Measurements from ENCODE around the gene BMP2K.

BMP2K gene

DNA sequence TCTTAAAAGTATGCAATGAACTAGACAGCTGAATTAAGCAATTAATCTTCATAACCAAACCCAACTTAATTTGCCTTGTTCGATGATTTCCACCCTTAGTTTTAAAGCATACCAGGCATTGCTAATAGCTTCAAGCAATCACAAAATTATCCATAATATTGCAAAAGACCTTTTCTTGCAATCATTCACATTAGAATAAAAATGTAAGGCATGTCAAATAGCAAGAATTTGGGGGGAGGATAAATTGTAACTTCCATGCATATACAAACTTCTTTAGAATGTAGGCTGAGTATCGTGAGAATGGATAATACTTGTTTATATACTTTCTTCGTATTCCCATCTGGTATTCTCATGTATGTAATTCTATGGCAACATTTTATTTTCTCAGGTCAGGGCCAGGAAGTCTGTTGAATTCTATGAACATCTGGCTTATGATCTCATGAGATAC lies 28.7 kb upstream of the BMP2K start:
- ATAC-seq, result no peak
- TF ChIP-seq ISL1 (CRISPR knock-in tag; IDR thresholded peaks at IDR 0.05) (peak; percentile 58), RARB (CRISPR knock-in tag; IDR thresholded peaks at IDR 0.05) (no peak), TCF4 (CRISPR knock-in tag; IDR thresholded peaks at IDR 0.05; ENCODE audit: borderline replicate concordance) (no peak)

DNA sequence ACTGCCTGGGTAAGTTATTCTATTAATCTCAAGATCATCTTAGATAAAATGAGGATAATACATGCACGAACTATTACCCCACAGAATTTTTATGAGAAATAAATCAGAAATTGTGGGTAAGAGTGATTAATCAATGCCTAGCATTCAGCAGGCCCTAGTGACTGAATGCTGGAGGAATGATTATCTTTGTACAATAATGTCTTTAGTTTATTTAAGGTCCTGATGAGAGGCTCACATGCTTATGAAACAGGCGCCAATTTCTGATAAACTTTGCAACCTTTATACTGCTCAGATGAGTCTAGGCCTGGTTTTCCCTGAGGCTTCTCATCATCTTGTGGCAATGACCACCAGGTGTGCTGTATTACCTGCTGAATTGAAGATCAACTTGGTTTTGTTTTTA lies 27.8 kb upstream of the BMP2K start:
- ATAC-seq, result no peak
- TF ChIP-seq ZNF565 (CRISPR knock-in tag; conservative IDR thresholded peaks at IDR 0.05; ENCODE audit: low read depth) (no peak), TOX (CRISPR knock-in tag; IDR thresholded peaks at IDR 0.05; ENCODE audit: borderline replicate concordance) (no peak), ZFP3 (CRISPR knock-in tag; IDR thresholded peaks at IDR 0.05) (no peak), ZFP30 (CRISPR knock-in tag; IDR thresholded peaks at IDR 0.05) (no peak), GLIS3 (CRISPR knock-in tag; IDR thresholded peaks at IDR 0.05) (no peak), OSR1 (CRISPR knock-in tag; IDR thresholded peaks at IDR 0.05) (no peak)

DNA sequence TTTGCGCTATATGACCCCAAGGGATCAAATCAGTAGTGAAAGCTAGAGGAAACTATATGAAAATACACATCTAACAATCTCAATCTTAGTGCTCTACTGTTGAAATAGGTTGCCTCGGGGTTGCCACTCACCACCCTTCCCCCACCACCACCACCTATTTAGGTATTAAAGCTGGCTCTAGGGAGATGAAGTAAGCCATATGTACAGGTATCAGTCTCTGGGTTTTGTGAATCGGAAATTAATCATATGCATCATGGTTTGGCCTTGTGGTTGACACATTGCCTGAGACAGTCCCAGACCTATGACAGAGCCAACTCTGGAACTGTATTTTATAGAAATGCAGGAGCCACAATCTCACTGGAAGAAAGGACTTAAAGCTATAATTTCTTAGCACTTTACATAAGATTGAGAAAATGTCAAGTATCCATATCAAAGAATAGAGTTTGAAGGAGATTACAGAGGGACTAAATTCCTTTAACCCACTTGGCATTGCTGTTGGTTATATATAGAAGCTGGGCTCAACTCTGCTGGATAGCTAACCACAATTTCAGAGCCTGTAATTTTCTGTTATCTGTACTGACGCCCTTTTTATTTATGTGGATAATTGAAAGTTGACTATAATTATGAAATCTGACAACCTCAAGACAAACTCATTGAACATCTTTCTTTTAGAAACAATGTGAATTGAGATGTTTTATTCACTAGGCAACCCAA lies 26.7 kb upstream of the BMP2K start:
- no peak for ATAC-seq
- TF ChIP-seq ZNF70 (CRISPR knock-in tag; IDR thresholded peaks at IDR 0.05) (no peak), ZNF565 (CRISPR knock-in tag; conservative IDR thresholded peaks at IDR 0.05; ENCODE audit: low read depth) (no peak), OSR1 (CRISPR knock-in tag; IDR thresholded peaks at IDR 0.05) (no peak), SNAI2 (CRISPR knock-in tag; IDR thresholded peaks at IDR 0.05) (no peak), ZFP30 (CRISPR knock-in tag; IDR thresholded peaks at IDR 0.05) (no peak), GLIS3 (CRISPR knock-in tag; IDR thresholded peaks at IDR 0.05) (no peak), ZC3H10 (CRISPR knock-in tag; IDR thresholded peaks at IDR 0.05) (no peak), ARNTL (CRISPR knock-in tag; IDR thresholded peaks at IDR 0.05; ENCODE audit: borderline replicate concordance, low read depth) (no peak), BACH2 (CRISPR knock-in tag; IDR thresholded peaks at IDR 0.05; ENCODE audit: borderline replicate concordance) (no peak), TOX (CRISPR knock-in tag; IDR thresholded peaks at IDR 0.05; ENCODE audit: borderline replicate concordance) (no peak), PPARA (CRISPR knock-in tag; IDR thresholded peaks at IDR 0.05; ENCODE audit: borderline replicate concordance) (no peak), ESRRG (CRISPR knock-in tag; IDR thresholded peaks at IDR 0.05) (no peak), TCF4 (CRISPR knock-in tag; IDR thresholded peaks at IDR 0.05; ENCODE audit: borderline replicate concordance) (no peak), CSDC2 (CRISPR knock-in tag; IDR thresholded peaks at IDR 0.05) (no peak)
- TF ChIP-seq, protein P1, sequence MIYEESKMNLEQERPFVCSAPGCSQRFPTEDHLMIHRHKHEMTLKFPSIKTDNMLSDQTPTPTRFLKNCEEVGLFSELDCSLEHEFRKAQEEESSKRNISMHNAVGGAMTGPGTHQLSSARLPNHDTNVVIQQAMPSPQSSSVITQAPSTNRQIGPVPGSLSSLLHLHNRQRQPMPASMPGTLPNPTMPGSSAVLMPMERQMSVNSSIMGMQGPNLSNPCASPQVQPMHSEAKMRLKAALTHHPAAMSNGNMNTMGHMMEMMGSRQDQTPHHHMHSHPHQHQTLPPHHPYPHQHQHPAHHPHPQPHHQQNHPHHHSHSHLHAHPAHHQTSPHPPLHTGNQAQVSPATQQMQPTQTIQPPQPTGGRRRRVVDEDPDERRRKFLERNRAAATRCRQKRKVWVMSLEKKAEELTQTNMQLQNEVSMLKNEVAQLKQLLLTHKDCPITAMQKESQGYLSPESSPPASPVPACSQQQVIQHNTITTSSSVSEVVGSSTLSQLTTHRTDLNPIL (CRISPR knock-in tag; IDR thresholded peaks at IDR 0.05; ENCODE audit: low read depth), result no peak
- TF ChIP-seq, protein P2, sequence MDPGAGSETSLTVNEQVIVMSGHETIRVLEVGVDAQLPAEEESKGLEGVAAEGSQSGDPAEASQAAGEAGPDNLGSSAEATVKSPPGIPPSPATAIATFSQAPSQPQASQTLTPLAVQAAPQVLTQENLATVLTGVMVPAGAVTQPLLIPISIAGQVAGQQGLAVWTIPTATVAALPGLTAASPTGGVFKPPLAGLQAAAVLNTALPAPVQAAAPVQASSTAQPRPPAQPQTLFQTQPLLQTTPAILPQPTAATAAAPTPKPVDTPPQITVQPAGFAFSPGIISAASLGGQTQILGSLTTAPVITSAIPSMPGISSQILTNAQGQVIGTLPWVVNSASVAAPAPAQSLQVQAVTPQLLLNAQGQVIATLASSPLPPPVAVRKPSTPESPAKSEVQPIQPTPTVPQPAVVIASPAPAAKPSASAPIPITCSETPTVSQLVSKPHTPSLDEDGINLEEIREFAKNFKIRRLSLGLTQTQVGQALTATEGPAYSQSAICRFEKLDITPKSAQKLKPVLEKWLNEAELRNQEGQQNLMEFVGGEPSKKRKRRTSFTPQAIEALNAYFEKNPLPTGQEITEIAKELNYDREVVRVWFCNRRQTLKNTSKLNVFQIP (CRISPR knock-in tag; IDR thresholded peaks at IDR 0.05; ENCODE audit: borderline replicate concordance, low read depth), result no peak

DNA sequence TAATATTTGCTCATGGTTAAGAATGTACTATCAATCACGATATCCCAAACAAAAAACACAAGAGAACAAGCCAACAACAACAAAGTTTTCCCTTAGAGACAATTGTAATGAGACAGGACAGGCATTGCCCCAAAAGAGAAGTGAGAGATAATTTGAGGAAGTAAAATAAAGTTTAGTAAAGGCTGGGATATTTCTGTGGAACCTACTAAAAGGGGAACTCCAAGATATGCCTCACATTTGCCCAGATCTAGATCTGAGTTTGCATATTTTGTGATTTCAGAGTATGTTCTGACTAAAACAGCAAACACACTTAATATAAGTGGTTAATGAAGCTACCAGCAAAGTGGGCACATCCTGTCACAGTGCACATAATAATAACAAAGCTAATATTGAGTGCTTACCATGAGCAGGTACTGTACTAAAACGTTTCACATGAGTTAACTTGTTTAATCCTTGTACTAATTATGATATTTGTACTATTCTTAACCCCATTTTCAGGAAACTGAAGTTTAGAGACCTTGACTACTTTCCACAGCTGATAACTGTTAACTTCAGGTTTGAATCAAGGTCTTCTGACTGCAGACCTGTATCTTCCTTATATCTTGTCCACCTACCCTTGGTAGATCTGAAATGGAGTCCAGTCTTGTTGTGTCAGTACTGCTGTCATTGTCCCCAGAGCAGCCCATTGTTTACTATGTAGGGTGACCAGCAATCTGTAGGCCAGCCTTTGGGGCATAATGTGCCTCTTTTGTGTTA lies 26.0 kb upstream of the BMP2K start:
- no peak for ATAC-seq
- TF ChIP-seq ARNTL (CRISPR knock-in tag; IDR thresholded peaks at IDR 0.05; ENCODE audit: borderline replicate concordance, low read depth) (no peak), CSDC2 (CRISPR knock-in tag; IDR thresholded peaks at IDR 0.05) (no peak), BACH2 (CRISPR knock-in tag; IDR thresholded peaks at IDR 0.05; ENCODE audit: borderline replicate concordance) (no peak), ISL1 (CRISPR knock-in tag; IDR thresholded peaks at IDR 0.05) (no peak), ZFP30 (CRISPR knock-in tag; IDR thresholded peaks at IDR 0.05) (no peak), ZNF70 (CRISPR knock-in tag; IDR thresholded peaks at IDR 0.05) (no peak), ZNF565 (CRISPR knock-in tag; conservative IDR thresholded peaks at IDR 0.05; ENCODE audit: low read depth) (no peak), ZFP3 (CRISPR knock-in tag; IDR thresholded peaks at IDR 0.05) (no peak), OSR1 (CRISPR knock-in tag; IDR thresholded peaks at IDR 0.05) (no peak), PPARA (CRISPR knock-in tag; IDR thresholded peaks at IDR 0.05; ENCODE audit: borderline replicate concordance) (no peak), GLIS3 (CRISPR knock-in tag; IDR thresholded peaks at IDR 0.05) (no peak), SNAI2 (CRISPR knock-in tag; IDR thresholded peaks at IDR 0.05) (no peak), RARB (CRISPR knock-in tag; IDR thresholded peaks at IDR 0.05) (no peak), TOX (CRISPR knock-in tag; IDR thresholded peaks at IDR 0.05; ENCODE audit: borderline replicate concordance) (no peak), ESRRG (CRISPR knock-in tag; IDR thresholded peaks at IDR 0.05) (no peak)
- TF ChIP-seq, protein P2 (CRISPR knock-in tag; IDR thresholded peaks at IDR 0.05; ENCODE audit: borderline replicate concordance, low read depth), result no peak
- TF ChIP-seq, protein P1 (CRISPR knock-in tag; IDR thresholded peaks at IDR 0.05; ENCODE audit: low read depth), result no peak
- TF ChIP-seq, protein P3, sequence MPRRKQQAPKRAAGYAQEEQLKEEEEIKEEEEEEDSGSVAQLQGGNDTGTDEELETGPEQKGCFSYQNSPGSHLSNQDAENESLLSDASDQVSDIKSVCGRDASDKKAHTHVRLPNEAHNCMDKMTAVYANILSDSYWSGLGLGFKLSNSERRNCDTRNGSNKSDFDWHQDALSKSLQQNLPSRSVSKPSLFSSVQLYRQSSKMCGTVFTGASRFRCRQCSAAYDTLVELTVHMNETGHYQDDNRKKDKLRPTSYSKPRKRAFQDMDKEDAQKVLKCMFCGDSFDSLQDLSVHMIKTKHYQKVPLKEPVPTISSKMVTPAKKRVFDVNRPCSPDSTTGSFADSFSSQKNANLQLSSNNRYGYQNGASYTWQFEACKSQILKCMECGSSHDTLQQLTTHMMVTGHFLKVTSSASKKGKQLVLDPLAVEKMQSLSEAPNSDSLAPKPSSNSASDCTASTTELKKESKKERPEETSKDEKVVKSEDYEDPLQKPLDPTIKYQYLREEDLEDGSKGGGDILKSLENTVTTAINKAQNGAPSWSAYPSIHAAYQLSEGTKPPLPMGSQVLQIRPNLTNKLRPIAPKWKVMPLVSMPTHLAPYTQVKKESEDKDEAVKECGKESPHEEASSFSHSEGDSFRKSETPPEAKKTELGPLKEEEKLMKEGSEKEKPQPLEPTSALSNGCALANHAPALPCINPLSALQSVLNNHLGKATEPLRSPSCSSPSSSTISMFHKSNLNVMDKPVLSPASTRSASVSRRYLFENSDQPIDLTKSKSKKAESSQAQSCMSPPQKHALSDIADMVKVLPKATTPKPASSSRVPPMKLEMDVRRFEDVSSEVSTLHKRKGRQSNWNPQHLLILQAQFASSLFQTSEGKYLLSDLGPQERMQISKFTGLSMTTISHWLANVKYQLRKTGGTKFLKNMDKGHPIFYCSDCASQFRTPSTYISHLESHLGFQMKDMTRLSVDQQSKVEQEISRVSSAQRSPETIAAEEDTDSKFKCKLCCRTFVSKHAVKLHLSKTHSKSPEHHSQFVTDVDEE (CRISPR knock-in tag; IDR thresholded peaks at IDR 0.05), result no peak
- TF ChIP-seq, protein P4, sequence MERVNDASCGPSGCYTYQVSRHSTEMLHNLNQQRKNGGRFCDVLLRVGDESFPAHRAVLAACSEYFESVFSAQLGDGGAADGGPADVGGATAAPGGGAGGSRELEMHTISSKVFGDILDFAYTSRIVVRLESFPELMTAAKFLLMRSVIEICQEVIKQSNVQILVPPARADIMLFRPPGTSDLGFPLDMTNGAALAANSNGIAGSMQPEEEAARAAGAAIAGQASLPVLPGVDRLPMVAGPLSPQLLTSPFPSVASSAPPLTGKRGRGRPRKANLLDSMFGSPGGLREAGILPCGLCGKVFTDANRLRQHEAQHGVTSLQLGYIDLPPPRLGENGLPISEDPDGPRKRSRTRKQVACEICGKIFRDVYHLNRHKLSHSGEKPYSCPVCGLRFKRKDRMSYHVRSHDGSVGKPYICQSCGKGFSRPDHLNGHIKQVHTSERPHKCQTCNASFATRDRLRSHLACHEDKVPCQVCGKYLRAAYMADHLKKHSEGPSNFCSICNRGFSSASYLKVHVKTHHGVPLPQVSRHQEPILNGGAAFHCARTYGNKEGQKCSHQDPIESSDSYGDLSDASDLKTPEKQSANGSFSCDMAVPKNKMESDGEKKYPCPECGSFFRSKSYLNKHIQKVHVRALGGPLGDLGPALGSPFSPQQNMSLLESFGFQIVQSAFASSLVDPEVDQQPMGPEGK (CRISPR knock-in tag; IDR thresholded peaks at IDR 0.05; ENCODE audit: borderline replicate concordance), result no peak

Data from SK-N-SH treated with all-trans-retinoic acid at 6 μM for 48 hours (cell line).